ENCODE results near the gene MED22. TPM values are rescaled to one million over a fixed set of nuclear protein-coding genes. Genes with fewer than 3 reads are reported as not detected.
"Not testable (repeated sequence)": the region's sequence is repeated elsewhere in the genome, so short reads cannot be mapped to it uniquely, and the experiment has no call there.

MED22 gene
- total RNA-seq, 1 experiment from 2014 or later: 18.6 TPM

DNA sequence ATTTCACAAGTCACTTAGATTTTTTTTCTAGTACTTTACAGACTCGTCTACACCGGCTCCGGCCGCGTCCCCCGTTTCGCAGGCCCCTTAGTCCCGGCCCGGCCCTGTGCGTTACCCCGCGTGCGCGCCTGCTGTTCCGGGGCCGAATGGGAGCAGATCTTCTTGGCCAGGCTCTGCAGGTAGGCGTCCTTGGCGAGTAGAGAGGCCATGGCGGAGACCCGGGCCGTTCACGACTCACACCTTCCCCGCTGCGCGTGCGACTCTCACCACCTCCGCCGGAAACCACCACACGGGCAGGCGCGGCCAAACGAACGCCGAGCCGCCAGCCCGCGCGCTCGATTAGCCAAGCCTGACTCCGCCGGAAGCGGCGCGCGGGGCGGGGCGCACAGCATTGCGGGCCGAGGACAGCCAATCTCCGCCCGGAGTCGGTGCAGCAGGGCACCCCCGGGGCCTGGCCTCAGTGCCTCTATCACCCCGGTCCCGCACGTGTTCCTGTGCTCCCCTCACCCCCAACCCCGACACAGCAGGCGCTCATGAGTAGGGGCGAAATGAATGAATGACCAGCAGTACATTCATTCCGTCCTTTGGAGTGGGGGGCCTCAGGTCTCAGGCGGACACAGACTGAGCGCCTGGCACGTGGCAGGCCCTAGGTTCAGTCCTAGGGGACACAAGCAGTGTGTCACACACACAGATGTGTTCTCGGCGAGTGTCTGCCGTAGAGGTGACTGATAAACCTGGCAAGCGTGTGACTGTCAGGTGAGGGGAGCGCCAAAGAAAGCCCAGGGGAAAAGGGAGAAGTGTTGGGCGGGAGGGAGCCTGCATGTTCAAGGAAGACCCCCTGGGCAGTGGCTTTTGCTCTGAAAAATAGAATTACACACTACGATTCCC, 11.8 kb downstream of the MED22 start, which contains the start of gene SURF6 (continued):
- no peak; the same call in 1 of the 2 replicates for TF ChIP-seq JUND (IDR thresholded peaks at IDR 0.05)
- peak; percentile 87 for TF ChIP-seq POLR2AphosphoS5 (IDR thresholded peaks at IDR 0.05; ENCODE audit: low read depth, low read length)
- TF ChIP-seq TCF7L2 (IDR thresholded peaks at IDR 0.05; ENCODE audit: borderline replicate concordance, extremely low read depth, insufficient read depth, insufficient read length): peak; percentile 57
- TF ChIP-seq SP1 (IDR thresholded peaks at IDR 0.05; ENCODE audit: low read depth): peak; percentile 97
- peak; percentile 29; the same call in 1 of the 2 replicates for TF ChIP-seq FOSL1 (IDR thresholded peaks at IDR 0.05; ENCODE audit: low read depth)

DNA sequence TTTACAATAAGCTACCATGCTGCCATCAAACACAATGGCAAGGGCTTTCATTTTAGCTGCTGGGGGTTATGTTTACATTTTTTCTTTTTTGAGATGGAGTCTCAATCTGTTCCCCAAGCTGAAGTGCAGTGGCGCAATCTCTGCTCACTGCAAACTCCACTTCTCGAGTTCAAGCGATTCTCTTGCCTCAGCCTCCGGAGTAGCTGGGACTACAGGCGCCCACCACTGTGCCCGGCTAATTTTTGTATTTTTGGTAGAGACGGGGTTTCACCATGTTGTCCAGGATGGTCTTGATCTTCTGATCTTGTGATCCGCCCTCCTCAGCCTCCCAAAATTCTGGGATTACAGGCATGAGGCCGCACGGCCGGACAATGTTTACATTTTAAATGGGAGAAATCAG, 13.0 kb downstream of the MED22 start:
- ATAC-seq; H3K9me3 ChIP-seq (ENCODE audit: control insufficient read depth in 1 of 2, insufficient read depth in 1 of 2, low read depth in 1 of 2, low read length in 2 of 2); POLR2A ChIA-PET; H4K20me1 ChIP-seq (ENCODE audit: insufficient read depth); DNase-seq (ENCODE audit: low read depth, low spot score); H3K9me2 ChIP-seq (ENCODE audit: insufficient read depth); H3K27me3 ChIP-seq (ENCODE audit: insufficient read depth, low read length); H2AFZ ChIP-seq (ENCODE audit: low read depth, low read length, poor library complexity, severe bottlenecking); BruUV-seq (replicated peaks): not testable (repeated sequence)
- ChIA-PET CTCF (interaction anchor here (1.4 to 1.7 kb wide), 2 partner anchors 96 to 149 kb away, joined by 4 to 5 read pairs; no protein-coding TSS in a partner anchor), RAD21 (ENCODE audit: low non-redundant PET in 1 of 2, low total read pairs in 2 of 2, uncharacterized antibody in 2 of 2, unreplicated experiment in 2 of 2) (interaction anchor here in 1 of 2 experiments (0.6 kb wide), 1 partner anchor 150 kb away, joined by 3 read pairs; no protein-coding TSS in a partner anchor)
- peak overlapping the region; percentile 99 for H3K4me2 ChIP-seq (ENCODE audit: low read length)
- H3K79me2 ChIP-seq (ENCODE audit: insufficient read depth, low read length): peaks cover 44% of the 10 kb centered on the region
- intact Hi-C loops (cut with micrococcal nuclease): loop anchor here (5.0 kb wide), 1 partner anchor 152 kb away; no protein-coding TSS in a partner anchor
- H3K4me1 ChIP-seq (ENCODE audit: control insufficient read depth in 1 of 2, insufficient read depth in 2 of 2, low read length in 2 of 2): peaks cover 12 to 28% of the 10 kb centered on the region in 2 experiments
- H3K27ac ChIP-seq (ENCODE audit: low read depth, low read length): peak overlapping the region; percentile 91
- H3K36me3 ChIP-seq (ENCODE audit: control insufficient read depth in 1 of 2, insufficient read depth in 2 of 2, low read length in 2 of 2): peaks cover 39 to 46% of the 10 kb centered on the region in 2 experiments; a peak in 3 of 4 replicates
- peak overlapping the region; percentile 97 for H3K9ac ChIP-seq (ENCODE audit: low read length)
- peak overlapping the region; percentile 91 to 99 for H3K4me3 ChIP-seq (replicated peaks in 1 of 2; ENCODE audit: low read depth in 1 of 2, low read length in 2 of 2)

DNA sequence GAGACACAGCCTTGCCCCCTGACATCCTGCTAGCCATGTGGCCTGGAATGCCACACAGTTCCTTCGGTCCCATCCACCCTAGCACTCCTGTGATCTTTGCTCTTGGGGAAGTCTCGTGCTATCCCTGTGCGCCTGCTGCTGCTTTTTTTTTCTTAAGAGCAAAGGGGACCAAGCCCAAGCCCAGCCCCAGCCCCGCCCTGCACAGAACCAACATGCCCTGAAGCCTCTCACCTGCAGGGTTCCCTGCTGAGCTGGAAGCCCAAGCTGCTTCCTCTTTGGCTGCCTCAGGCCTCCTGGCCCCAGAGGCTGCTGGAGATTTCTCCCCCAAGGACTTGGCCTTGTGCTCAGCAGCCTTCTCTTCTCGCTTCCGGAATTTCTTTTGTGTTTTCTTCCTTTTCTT, 13.8 kb downstream of the MED22 start:
- Histone ChIP-seq H3K4me1 (ENCODE audit: control insufficient read depth in 1 of 2, insufficient read depth in 2 of 2, low read length in 2 of 2) (peaks cover 12 to 32% of the 10 kb centered on the region in 2 experiments), H3K27ac (ENCODE audit: low read depth, low read length) (peak overlapping the region; percentile 21; the same call in 1 of the 2 replicates), H3K36me3 (ENCODE audit: control insufficient read depth in 1 of 2, insufficient read depth in 2 of 2, low read length in 2 of 2) (peaks cover 34 to 42% of the 10 kb centered on the region in 2 experiments; a peak in 3 of 4 replicates), H3K9me2 (ENCODE audit: insufficient read depth) (no peaks in the 10 kb centered on the region), H2AFZ (ENCODE audit: low read depth, low read length, poor library complexity, severe bottlenecking) (no peak overlapping the region), H3K4me3 (replicated peaks in 1 of 2; ENCODE audit: low read depth in 1 of 2, low read length in 2 of 2) (peak overlapping the region; percentile 91 to 99; a peak in 3 of 4 replicates), H3K9ac (ENCODE audit: low read length) (0 out of 2 replicates have a peak overlapping the region, but pooled peaks have one; percentile 97), H3K27me3 (ENCODE audit: insufficient read depth, low read length) (no peaks in the 10 kb centered on the region), H3K9me3 (ENCODE audit: control insufficient read depth in 1 of 2, insufficient read depth in 1 of 2, low read depth in 1 of 2, low read length in 2 of 2) (no peaks in the 10 kb centered on the region), H3K4me2 (ENCODE audit: low read length) (peak overlapping the region; percentile 99), H4K20me1 (ENCODE audit: insufficient read depth) (no peaks in the 10 kb centered on the region; the same call in 1 of the 2 replicates), H3K79me2 (ENCODE audit: insufficient read depth, low read length) (peaks cover 44% of the 10 kb centered on the region)
- no TSS peak for BruUV-seq (replicated peaks)
- ATAC-seq: no peak
- intact Hi-C loops (cut with micrococcal nuclease): no loop called here
- ChIA-PET RAD21 (ENCODE audit: low non-redundant PET in 1 of 2, low total read pairs in 2 of 2, uncharacterized antibody in 2 of 2, unreplicated experiment in 2 of 2) (no interaction called here), POLR2A (no interaction called here), CTCF (interaction anchor here (1.7 kb wide), 1 partner anchor 148 kb away, joined by 5 read pairs; no protein-coding TSS in a partner anchor)
- DNase-seq (ENCODE audit: low read depth, low spot score): no peak
- no peak for TF ChIP-seq EZH2phosphoT487 (IDR thresholded peaks at IDR 0.05; ENCODE audit: borderline replicate concordance)
- TF ChIP-seq, protein P1, sequence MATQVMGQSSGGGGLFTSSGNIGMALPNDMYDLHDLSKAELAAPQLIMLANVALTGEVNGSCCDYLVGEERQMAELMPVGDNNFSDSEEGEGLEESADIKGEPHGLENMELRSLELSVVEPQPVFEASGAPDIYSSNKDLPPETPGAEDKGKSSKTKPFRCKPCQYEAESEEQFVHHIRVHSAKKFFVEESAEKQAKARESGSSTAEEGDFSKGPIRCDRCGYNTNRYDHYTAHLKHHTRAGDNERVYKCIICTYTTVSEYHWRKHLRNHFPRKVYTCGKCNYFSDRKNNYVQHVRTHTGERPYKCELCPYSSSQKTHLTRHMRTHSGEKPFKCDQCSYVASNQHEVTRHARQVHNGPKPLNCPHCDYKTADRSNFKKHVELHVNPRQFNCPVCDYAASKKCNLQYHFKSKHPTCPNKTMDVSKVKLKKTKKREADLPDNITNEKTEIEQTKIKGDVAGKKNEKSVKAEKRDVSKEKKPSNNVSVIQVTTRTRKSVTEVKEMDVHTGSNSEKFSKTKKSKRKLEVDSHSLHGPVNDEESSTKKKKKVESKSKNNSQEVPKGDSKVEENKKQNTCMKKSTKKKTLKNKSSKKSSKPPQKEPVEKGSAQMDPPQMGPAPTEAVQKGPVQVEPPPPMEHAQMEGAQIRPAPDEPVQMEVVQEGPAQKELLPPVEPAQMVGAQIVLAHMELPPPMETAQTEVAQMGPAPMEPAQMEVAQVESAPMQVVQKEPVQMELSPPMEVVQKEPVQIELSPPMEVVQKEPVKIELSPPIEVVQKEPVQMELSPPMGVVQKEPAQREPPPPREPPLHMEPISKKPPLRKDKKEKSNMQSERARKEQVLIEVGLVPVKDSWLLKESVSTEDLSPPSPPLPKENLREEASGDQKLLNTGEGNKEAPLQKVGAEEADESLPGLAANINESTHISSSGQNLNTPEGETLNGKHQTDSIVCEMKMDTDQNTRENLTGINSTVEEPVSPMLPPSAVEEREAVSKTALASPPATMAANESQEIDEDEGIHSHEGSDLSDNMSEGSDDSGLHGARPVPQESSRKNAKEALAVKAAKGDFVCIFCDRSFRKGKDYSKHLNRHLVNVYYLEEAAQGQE (IDR thresholded peaks at IDR 0.05; ENCODE audit: low read depth): no peak
- TF ChIP-seq ZNF274 (IDR thresholded peaks at IDR 0.05; ENCODE audit: low read depth, low read length): no peak
- TF ChIP-seq CEBPB (IDR thresholded peaks at IDR 0.05; ENCODE audit: low read depth): no peak
- TF ChIP-seq RAD21 (IDR thresholded peaks at IDR 0.05; ENCODE audit: low read depth): no peak
- TF ChIP-seq SIN3A (IDR thresholded peaks at IDR 0.05; ENCODE audit: low read depth): no peak
